GM19324 (cell line): ENCODE measurements around the gene PALM.

Source experiments
- ATAC-seq: cut with Tn5 transposase; IDR thresholded peaks from one replicate; pipeline ENCODE4 v1.9.1; 2021; ENCODE audit warnings: mild to moderate bottlenecking, moderate library complexity; ENCODE audit not compliant: unreplicated experiment, low FRiP score

PALM gene

GRCh38 chr19:750640-751423 is 42.1 kb downstream of the PALM start, which contains the start of gene MISP:
Gene MISP (plus strand): TSS chr19:751112. CDS start chr19:756947, 5,835 bp downstream.
- no peak for ATAC-seq

GRCh38 chr19:751501-752341 is 43.0 kb downstream of the PALM start:
- ATAC-seq, result no peak

- ATAC-seq, result no peak
Observed at GRCh38 chr19:752652-753517, 44.1 kb downstream of the PALM start.

- no peak for ATAC-seq
Observed at GRCh38 chr19:754530-754929, 45.8 kb downstream of the PALM start.

GRCh38 chr19:755063-755462 is 46.3 kb downstream of the PALM start:
- ATAC-seq, result no peak

- no peak for ATAC-seq
Observed at GRCh38 chr19:756236-756635, 47.5 kb downstream of the PALM start.

- ATAC-seq, result no peak
Observed at GRCh38 chr19:756821-757688, 48.3 kb downstream of the PALM start.

- ATAC-seq, result no peak
Observed at GRCh38 chr19:757811-758668, 49.3 kb downstream of the PALM start.

GRCh38 chr19:763181-763580 is 54.4 kb downstream of the PALM start:
- ATAC-seq, result no peak

- ATAC-seq, result no peak
Observed at GRCh38 chr19:763869-764268, 55.1 kb downstream of the PALM start.

GRCh38 chr19:764301-764700 is 55.6 kb downstream of the PALM start:
- no peak for ATAC-seq

- no peak for ATAC-seq
Observed at GRCh38 chr19:765179-765738, 56.5 kb downstream of the PALM start.

- ATAC-seq, result no peak
Observed at GRCh38 chr19:768424-768823, 59.7 kb downstream of the PALM start.

- no peak for ATAC-seq
Observed at GRCh38 chr19:769616-770015, 60.9 kb downstream of the PALM start.

- ATAC-seq, result no peak
Observed at GRCh38 chr19:771332-771785, 62.6 kb downstream of the PALM start.

GRCh38 chr19:772063-772462 is 63.3 kb downstream of the PALM start:
- ATAC-seq, result no peak

GRCh38 chr19:772730-773436 is 64.1 kb downstream of the PALM start:
- ATAC-seq, result no peak

- no peak for ATAC-seq
Observed at GRCh38 chr19:776549-776948, 67.8 kb downstream of the PALM start.
